ENCODE results near the gene KCNMB4. TPM values are rescaled to one million over a fixed set of nuclear protein-coding genes. Genes with fewer than 3 reads are reported as not detected.

Gene KCNMB4
- total RNA-seq, 1 experiment from 2014 or later, result 1.9 TPM

DNA sequence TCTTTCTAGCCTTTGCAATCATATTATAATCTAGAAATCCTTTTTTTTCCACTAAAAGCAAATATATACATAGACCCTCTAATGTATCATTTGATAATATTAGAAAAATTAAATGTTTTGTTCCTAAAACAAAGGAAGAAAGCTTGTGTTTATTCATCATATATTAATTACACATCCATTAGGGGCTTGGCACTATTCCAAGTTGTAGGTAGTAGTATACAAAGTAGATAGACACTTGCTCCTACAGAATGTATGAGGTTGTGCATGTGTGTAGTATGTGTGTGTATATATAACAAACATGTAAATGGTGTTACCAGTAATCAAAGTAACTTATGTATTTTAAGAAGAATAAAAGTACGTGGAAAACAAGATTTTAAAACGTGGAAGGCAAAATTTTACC lies 15.0 kb upstream of the KCNMB4 start:
- Histone ChIP-seq H3K4me1 (ENCODE audit: insufficient read depth, low read length, poor library complexity, severe bottlenecking) (no peaks in the 10 kb centered on the region), H3K27ac (ENCODE audit: low read depth, low read length, poor library complexity, severe bottlenecking) (no peak overlapping the region), H3K27me3 (replicated peaks; ENCODE audit: insufficient read depth, low read depth, low read length, poor library complexity) (no peaks in the 10 kb centered on the region), H3K4me3 (ENCODE audit: low read depth, low read length, poor library complexity, severe bottlenecking) (no peak overlapping the region), H3K9me3 (ENCODE audit: low read depth, low read length, poor library complexity, severe bottlenecking) (no peaks in the 10 kb centered on the region), H3K36me3 (ENCODE audit: insufficient read depth, low read length, poor library complexity, severe bottlenecking) (peaks cover 26% of the 10 kb centered on the region)
- CTCF ChIA-PET, result no interaction called here
- POLR2A ChIA-PET (ENCODE audit: low non-redundant PET), result no interaction called here
- BruUV-seq (replicated peaks), result no TSS peak
- intact Hi-C loops (cut with micrococcal nuclease; ENCODE audit: unreplicated experiment), result no loop called here
- no peak for TF ChIP-seq EZH2 (IDR thresholded peaks at IDR 0.05; ENCODE audit: borderline replicate concordance, low read depth, low read length, poor library complexity, severe bottlenecking)
- TF ChIP-seq, protein P1, sequence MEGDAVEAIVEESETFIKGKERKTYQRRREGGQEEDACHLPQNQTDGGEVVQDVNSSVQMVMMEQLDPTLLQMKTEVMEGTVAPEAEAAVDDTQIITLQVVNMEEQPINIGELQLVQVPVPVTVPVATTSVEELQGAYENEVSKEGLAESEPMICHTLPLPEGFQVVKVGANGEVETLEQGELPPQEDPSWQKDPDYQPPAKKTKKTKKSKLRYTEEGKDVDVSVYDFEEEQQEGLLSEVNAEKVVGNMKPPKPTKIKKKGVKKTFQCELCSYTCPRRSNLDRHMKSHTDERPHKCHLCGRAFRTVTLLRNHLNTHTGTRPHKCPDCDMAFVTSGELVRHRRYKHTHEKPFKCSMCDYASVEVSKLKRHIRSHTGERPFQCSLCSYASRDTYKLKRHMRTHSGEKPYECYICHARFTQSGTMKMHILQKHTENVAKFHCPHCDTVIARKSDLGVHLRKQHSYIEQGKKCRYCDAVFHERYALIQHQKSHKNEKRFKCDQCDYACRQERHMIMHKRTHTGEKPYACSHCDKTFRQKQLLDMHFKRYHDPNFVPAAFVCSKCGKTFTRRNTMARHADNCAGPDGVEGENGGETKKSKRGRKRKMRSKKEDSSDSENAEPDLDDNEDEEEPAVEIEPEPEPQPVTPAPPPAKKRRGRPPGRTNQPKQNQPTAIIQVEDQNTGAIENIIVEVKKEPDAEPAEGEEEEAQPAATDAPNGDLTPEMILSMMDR (conservative IDR thresholded peaks at IDR 0.05; ENCODE audit: low read depth, low read length), result no peak
- no peak for DNase-seq (ENCODE audit: low spot score)

DNA sequence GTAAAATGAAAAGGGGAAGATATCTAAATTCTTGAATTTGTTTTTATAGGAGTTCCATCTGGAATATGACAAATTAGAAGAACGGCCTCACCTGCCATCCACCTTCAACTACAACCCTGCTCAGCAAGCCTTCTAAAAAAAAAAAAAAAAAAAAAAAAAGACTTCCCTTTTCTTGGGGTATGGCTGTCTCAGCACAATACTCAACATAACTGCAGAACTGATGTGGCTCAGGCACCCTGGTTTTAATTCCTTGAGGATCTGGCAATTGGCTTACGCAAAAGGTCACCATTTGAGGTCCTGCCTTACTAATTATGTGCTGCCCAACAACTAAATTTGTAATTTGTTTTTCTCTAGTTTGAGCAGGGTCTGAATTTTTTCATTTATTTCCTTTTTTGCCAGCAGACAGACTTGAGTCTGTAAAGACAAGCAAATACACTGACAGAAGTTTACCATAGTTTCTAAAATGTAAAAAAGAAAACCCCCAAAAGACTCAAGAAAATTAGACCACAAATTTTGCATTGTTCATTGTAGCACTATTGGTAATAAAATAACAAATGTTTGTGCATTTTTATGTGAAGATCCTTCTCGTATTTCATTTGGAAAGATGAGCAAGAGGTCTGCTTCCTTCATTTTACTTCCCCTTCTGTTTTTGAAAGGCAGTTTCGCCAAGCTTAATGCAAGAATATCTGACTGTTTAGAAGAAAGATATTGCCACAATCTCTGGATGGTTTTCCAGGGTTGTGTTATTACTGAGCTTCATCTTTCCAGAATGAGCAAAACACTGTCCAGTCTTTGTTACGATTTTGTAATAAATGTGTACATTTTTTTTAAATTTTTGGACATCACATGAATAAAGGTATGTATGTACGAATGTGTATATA lies 12.1 kb upstream of the KCNMB4 start:
- no peak for DNase-seq (ENCODE audit: low spot score)
- Histone ChIP-seq H3K4me3 (ENCODE audit: low read depth, low read length, poor library complexity, severe bottlenecking) (no peak overlapping the region), H3K36me3 (ENCODE audit: insufficient read depth, low read length, poor library complexity, severe bottlenecking) (peaks cover 15% of the 10 kb centered on the region), H3K4me1 (ENCODE audit: insufficient read depth, low read length, poor library complexity, severe bottlenecking) (peaks cover 2% of the 10 kb centered on the region), H3K27ac (ENCODE audit: low read depth, low read length, poor library complexity, severe bottlenecking) (no peak overlapping the region), H3K27me3 (replicated peaks; ENCODE audit: insufficient read depth, low read depth, low read length, poor library complexity) (no peaks in the 10 kb centered on the region), H3K9me3 (ENCODE audit: low read depth, low read length, poor library complexity, severe bottlenecking) (no peaks in the 10 kb centered on the region)
- BruUV-seq (replicated peaks), result TSS peak; percentile 17
- POLR2A ChIA-PET (ENCODE audit: low non-redundant PET), result interaction anchor here (0.7 kb wide), 1 partner anchor 260 kb away, joined by 3 read pairs; no protein-coding TSS in a partner anchor
- intact Hi-C loops (cut with micrococcal nuclease; ENCODE audit: unreplicated experiment), result no loop called here
- CTCF ChIA-PET, result no interaction called here
- TF ChIP-seq, protein P1 (conservative IDR thresholded peaks at IDR 0.05; ENCODE audit: low read depth, low read length), result no peak
- TF ChIP-seq EZH2 (IDR thresholded peaks at IDR 0.05; ENCODE audit: borderline replicate concordance, low read depth, low read length, poor library complexity, severe bottlenecking), result no peak

DNA sequence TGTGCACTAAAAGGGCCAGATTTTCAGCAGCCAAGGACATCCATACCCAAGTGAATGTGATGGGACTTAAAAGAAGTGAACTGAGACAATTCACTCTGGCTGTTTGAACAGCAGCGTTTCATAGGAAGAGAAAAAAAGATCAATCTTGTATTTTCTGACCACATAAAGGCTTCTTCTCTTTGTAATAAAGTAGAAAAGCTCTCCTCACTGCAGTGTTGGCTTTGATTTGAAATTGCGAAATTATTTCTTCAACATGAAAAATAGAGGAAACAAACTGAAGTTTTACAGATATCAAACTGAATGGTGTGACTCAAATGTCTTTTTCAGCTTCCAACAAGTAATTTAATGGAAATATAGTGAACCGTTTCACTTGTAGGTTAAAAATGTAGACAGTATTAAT lies 11.3 kb upstream of the KCNMB4 start:
- ChIA-PET POLR2A (ENCODE audit: low non-redundant PET) (interaction anchor here (0.7 kb wide), 1 partner anchor 261 kb away, joined by 3 read pairs; no protein-coding TSS in a partner anchor), CTCF (no interaction called here)
- H3K4me3 ChIP-seq (ENCODE audit: low read depth, low read length, poor library complexity, severe bottlenecking), result no peak overlapping the region
- BruUV-seq (replicated peaks), result no TSS peak
- intact Hi-C loops (cut with micrococcal nuclease; ENCODE audit: unreplicated experiment), result no loop called here
- H3K4me1 ChIP-seq (ENCODE audit: insufficient read depth, low read length, poor library complexity, severe bottlenecking), result peaks cover 9% of the 10 kb centered on the region
- no peak for DNase-seq (ENCODE audit: low spot score)
- H3K9me3 ChIP-seq (ENCODE audit: low read depth, low read length, poor library complexity, severe bottlenecking), result no peaks in the 10 kb centered on the region
- H3K36me3 ChIP-seq (ENCODE audit: insufficient read depth, low read length, poor library complexity, severe bottlenecking), result peaks cover 15% of the 10 kb centered on the region
- H3K27ac ChIP-seq (ENCODE audit: low read depth, low read length, poor library complexity, severe bottlenecking), result no peak overlapping the region
- H3K27me3 ChIP-seq (replicated peaks; ENCODE audit: insufficient read depth, low read depth, low read length, poor library complexity), result no peaks in the 10 kb centered on the region
- TF ChIP-seq EZH2 (IDR thresholded peaks at IDR 0.05; ENCODE audit: borderline replicate concordance, low read depth, low read length, poor library complexity, severe bottlenecking), result no peak
- TF ChIP-seq, protein P1 (conservative IDR thresholded peaks at IDR 0.05; ENCODE audit: low read depth, low read length), result no peak

All from A673 (cell line).